Liver (tissue), 9 donors: Measurements from ENCODE around the gene PRSS8. TPM values are rescaled to one million over a fixed set of nuclear protein-coding genes. Genes with fewer than 3 reads are reported as not detected.
A peak's percentile ranks its signal among the peaks of the same experiment; 100 is the strongest.

ENCODE experiments used
- DNase-seq: peaks from one replicate; pipeline ENCODE4 v3.0.0-alpha.2; 2017; ENCODE audit warnings: low spot score
- H3K27ac ChIP-seq, 2 donors: one replicate each; pipeline ENCODE4 v1.7.0; 2013; ENCODE audit warnings: inconsistent platforms in 2 of 2, low read length in 2 of 2, control low read depth in 1 of 2, low read depth in 1 of 2, mild to moderate bottlenecking in 1 of 2
- H3K27me3 ChIP-seq, 4 donors: one replicate each; pipeline versions ENCODE4 v1.6.1 to v1.7.0; 2013; ENCODE audit warnings: low read length in 3 of 4, inconsistent platforms in 1 of 4, mild to moderate bottlenecking in 1 of 4, moderate library complexity in 1 of 4; ENCODE audit not compliant: control insufficient read depth in 4 of 4, insufficient read depth in 4 of 4
- H3K36me3 ChIP-seq, 4 donors: one replicate each; pipeline versions ENCODE4 v1.6.1 to v1.7.0; 2013; ENCODE audit warnings: low read length in 3 of 4, mild to moderate bottlenecking in 3 of 4, low read depth in 1 of 4, moderate library complexity in 1 of 4; ENCODE audit not compliant: control insufficient read depth in 4 of 4, insufficient read depth in 3 of 4
- H3K4me1 ChIP-seq, 4 donors: one replicate each; pipeline versions ENCODE4 v1.6.1 to v1.7.0; 2013; ENCODE audit warnings: low read length in 3 of 4, mild to moderate bottlenecking in 3 of 4, moderate library complexity in 1 of 4; ENCODE audit not compliant: control insufficient read depth in 4 of 4, insufficient read depth in 4 of 4
- H3K4me3 ChIP-seq, 3 donors: one replicate each; pipeline versions ENCODE4 v1.6.1 to v1.7.0; 2013; ENCODE audit warnings: low read length in 3 of 3, control low read depth in 1 of 3, low read depth in 1 of 3, mild to moderate bottlenecking in 1 of 3
- H3K9ac ChIP-seq, 2 donors: one replicate each; pipeline ENCODE4 v1.7.0; 2013; ENCODE audit warnings: low read length in 2 of 2, mild to moderate bottlenecking in 2 of 2, moderate library complexity in 2 of 2, control low read depth in 1 of 2, low read depth in 1 of 2
- H3K9me3 ChIP-seq, 4 donors: one replicate each; pipeline versions ENCODE4 v1.6.1 to v1.7.0; 2013; ENCODE audit warnings: low read length in 3 of 4; ENCODE audit not compliant: control insufficient read depth in 4 of 4
- EGR1 ChIP-seq, 2 donors: IDR thresholded peaks; 2 replicates each; pipeline ENCODE4 v1.6.1; 2016 to 2018; ENCODE audit warnings: antibody characterized with exemption in 2 of 2, low read depth in 2 of 2
- FOXA1 ChIP-seq: IDR thresholded peaks from 2 replicates; pipeline ENCODE4 v1.6.1; 2016; ENCODE audit warnings: antibody characterized with exemption
- FOXA2 ChIP-seq: IDR thresholded peaks from 2 replicates; pipeline ENCODE4 v1.6.1; 2016; ENCODE audit warnings: antibody characterized with exemption
- GABPA ChIP-seq, 2 donors: IDR thresholded peaks in 1 of 2; conservative IDR thresholded peaks in 1 of 2; 2 replicates each; pipeline ENCODE4 v1.6.1; 2016; ENCODE audit warnings: antibody characterized with exemption in 2 of 2, mild to moderate bottlenecking in 1 of 2, moderate library complexity in 1 of 2
- HNF4A ChIP-seq, 2 donors: conservative IDR thresholded peaks; 2 replicates each; pipeline ENCODE4 v1.6.1; 2016; ENCODE audit warnings: antibody characterized with exemption in 2 of 2, mild to moderate bottlenecking in 2 of 2
- JUND ChIP-seq, 2 donors: IDR thresholded peaks; 2 replicates each; pipeline ENCODE4 v1.6.1; 2016; ENCODE audit warnings: antibody characterized with exemption in 2 of 2
- NR2F2 ChIP-seq: IDR thresholded peaks from 2 replicates; pipeline ENCODE4 v1.6.1; 2016; ENCODE audit warnings: antibody characterized with exemption
- RAD21 ChIP-seq, 2 donors: IDR thresholded peaks; 2 replicates each; pipeline ENCODE4 v1.6.1; 2016; ENCODE audit warnings: antibody characterized with exemption in 2 of 2, mild to moderate bottlenecking in 2 of 2
- RXRA ChIP-seq, 2 donors: IDR thresholded peaks; 2 replicates each; pipeline ENCODE4 v1.6.1; 2017 to 2018; ENCODE audit warnings: antibody characterized with exemption in 2 of 2, mild to moderate bottlenecking in 1 of 2
- SP1 ChIP-seq: IDR thresholded peaks from 2 replicates; pipeline ENCODE4 v1.6.1; 2018; ENCODE audit warnings: antibody characterized with exemption, mild to moderate bottlenecking
- TAF1 ChIP-seq: conservative IDR thresholded peaks from 2 replicates; pipeline ENCODE4 v1.6.1; 2016; ENCODE audit warnings: antibody characterized with exemption, mild to moderate bottlenecking
- YY1 ChIP-seq: IDR thresholded peaks from 2 replicates; pipeline ENCODE4 v1.6.1; 2016; ENCODE audit warnings: antibody characterized with exemption, mild to moderate bottlenecking
- WGBS: extraction: QIAGEN DNeasy Blood & Tissue Kit; methylation state at CpG from one replicate; pipeline ENCODE4 v1.1.7; 2013; 5-methylcytosine and 5-hydroxymethylcytosine counted together
- polyA plus RNA-seq, 2 donors: library from polyadenylated mRNA; stranded (reverse) in 1 of 2; unstranded in 1 of 2; fragments of 200-250 nt in 1 of 2; fragments of >200 nt in 1 of 2; fragmentation: Nextera tagmentation in 1 of 2; extraction: Ambion mirVana in 1 of 2; gene quantifications; one replicate each; pipeline versions ENCODE4 v1.2.1 to v1.2.3, GENCODE V29; 2013 to 2015
- total RNA-seq, 2 donors: library from RNA; depleted of rRNA; stranded (reverse); fragments of >200 nt; gene quantifications; one replicate each; pipeline ENCODE4 v1.2.3, GENCODE V29; 2014
- TF ChIP-seq, protein P1 (sequence below): IDR thresholded peaks from 2 replicates; pipeline ENCODE4 v1.6.1; 2016; ENCODE audit warnings: antibody characterized with exemption
- TF ChIP-seq, protein P2 (sequence below): IDR thresholded peaks from 2 replicates; pipeline ENCODE4 v1.6.1; 2016; ENCODE audit warnings: antibody characterized with exemption, mild to moderate bottlenecking
- TF ChIP-seq, protein P3 (sequence below): fragments of 150-350 bp; IDR thresholded peaks from 2 replicates; pipeline ENCODE4 v1.5.1; 2017; ENCODE audit warnings: improper control_type of control experiment, low read depth, low read length; ENCODE audit not compliant: missing input control
- donor health status: healthy.
- donor health status: healthy.
- donor health status: healthy.
- donor health status: healthy.
- donor health status: healthy.

The PRSS8 gene
- total and polyA plus RNA-seq, 4 donors, result 1.1 to 50.1 (median 8.4) TPM

DNA sequence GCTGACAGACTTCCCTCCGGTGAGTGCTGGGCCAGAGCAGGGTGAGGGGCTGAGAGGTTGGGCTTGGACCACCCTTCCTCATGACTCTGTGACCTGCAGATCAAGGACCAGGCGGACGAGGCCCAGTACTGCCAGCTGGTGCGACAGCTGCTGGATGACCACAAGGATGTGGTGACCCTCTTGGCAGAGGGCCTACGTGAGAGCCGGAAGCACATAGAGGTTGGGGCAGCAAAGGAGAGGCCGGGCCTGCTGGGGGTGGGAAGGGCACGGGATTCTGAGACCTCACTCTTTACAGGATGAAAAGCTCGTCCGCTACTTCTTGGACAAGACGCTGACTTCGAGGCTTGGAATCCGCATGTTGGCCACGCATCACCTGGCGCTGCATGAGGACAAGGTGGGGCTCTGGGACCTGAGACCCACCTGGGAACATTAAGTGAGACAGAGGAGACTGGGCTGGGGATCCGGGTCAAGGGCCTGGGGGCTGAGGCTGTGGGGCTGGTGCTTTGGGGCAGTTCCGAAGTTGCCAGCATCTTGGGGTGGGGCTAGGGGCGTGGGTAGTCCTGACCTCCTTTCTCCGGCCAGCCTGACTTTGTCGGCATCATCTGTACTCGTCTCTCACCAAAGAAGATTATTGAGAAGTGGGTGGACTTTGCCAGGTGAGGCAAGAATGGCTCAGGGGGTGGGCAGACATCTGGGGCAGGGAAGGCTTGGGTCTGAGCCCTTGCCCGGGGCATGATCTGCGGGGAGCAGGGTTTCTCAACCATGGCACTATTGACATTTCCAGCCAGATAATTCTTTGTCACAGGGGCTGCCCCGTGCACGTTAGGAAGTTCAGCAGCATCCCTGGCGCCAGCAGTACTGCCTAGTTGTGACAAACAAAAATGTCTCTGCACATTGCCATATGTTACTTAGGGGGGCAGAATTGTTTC is 25.2 kb downstream of the PRSS8 start:
- TF ChIP-seq JUND (IDR thresholded peaks at IDR 0.05) (peak in 1 of 2 donors; percentile 27), FOXA2 (peak; percentile 64), RAD21 (IDR thresholded peaks at IDR 0.05) (no peak), FOXA1 (peak; percentile 25), TAF1 (no peak), SP1 (peak; percentile 51), NR2F2 (no peak), RXRA (IDR thresholded peaks at IDR 0.05) (peak; percentile 38 to 74), HNF4A (conservative IDR thresholded peaks at IDR 0.05) (peak; percentile 31 to 50), YY1 (no peak), EGR1 (IDR thresholded peaks at IDR 0.05; ENCODE audit: low read depth in 2 of 2) (peak in 1 of 2 donors; percentile 35)
- TF ChIP-seq, protein P1, sequence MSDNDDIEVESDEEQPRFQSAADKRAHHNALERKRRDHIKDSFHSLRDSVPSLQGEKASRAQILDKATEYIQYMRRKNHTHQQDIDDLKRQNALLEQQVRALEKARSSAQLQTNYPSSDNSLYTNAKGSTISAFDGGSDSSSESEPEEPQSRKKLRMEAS, result no peak
- TF ChIP-seq, protein P2, sequence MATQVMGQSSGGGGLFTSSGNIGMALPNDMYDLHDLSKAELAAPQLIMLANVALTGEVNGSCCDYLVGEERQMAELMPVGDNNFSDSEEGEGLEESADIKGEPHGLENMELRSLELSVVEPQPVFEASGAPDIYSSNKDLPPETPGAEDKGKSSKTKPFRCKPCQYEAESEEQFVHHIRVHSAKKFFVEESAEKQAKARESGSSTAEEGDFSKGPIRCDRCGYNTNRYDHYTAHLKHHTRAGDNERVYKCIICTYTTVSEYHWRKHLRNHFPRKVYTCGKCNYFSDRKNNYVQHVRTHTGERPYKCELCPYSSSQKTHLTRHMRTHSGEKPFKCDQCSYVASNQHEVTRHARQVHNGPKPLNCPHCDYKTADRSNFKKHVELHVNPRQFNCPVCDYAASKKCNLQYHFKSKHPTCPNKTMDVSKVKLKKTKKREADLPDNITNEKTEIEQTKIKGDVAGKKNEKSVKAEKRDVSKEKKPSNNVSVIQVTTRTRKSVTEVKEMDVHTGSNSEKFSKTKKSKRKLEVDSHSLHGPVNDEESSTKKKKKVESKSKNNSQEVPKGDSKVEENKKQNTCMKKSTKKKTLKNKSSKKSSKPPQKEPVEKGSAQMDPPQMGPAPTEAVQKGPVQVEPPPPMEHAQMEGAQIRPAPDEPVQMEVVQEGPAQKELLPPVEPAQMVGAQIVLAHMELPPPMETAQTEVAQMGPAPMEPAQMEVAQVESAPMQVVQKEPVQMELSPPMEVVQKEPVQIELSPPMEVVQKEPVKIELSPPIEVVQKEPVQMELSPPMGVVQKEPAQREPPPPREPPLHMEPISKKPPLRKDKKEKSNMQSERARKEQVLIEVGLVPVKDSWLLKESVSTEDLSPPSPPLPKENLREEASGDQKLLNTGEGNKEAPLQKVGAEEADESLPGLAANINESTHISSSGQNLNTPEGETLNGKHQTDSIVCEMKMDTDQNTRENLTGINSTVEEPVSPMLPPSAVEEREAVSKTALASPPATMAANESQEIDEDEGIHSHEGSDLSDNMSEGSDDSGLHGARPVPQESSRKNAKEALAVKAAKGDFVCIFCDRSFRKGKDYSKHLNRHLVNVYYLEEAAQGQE, result no peak
- TF ChIP-seq, protein P3, sequence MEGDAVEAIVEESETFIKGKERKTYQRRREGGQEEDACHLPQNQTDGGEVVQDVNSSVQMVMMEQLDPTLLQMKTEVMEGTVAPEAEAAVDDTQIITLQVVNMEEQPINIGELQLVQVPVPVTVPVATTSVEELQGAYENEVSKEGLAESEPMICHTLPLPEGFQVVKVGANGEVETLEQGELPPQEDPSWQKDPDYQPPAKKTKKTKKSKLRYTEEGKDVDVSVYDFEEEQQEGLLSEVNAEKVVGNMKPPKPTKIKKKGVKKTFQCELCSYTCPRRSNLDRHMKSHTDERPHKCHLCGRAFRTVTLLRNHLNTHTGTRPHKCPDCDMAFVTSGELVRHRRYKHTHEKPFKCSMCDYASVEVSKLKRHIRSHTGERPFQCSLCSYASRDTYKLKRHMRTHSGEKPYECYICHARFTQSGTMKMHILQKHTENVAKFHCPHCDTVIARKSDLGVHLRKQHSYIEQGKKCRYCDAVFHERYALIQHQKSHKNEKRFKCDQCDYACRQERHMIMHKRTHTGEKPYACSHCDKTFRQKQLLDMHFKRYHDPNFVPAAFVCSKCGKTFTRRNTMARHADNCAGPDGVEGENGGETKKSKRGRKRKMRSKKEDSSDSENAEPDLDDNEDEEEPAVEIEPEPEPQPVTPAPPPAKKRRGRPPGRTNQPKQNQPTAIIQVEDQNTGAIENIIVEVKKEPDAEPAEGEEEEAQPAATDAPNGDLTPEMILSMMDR, result no peak
- Histone ChIP-seq H3K36me3 (peaks cover 0 to 10% (median 6%) of the 10 kb centered on the region in 4 donors), H3K27me3 (no peaks in the 10 kb centered on the region), H3K9me3 (no peaks in the 10 kb centered on the region), H3K9ac (no peak overlapping the region), H3K27ac (peak overlapping the region; percentile 76 to 81), H3K4me3 (no peak overlapping the region), H3K4me1 (peaks cover 27 to 62% (median 44%) of the 10 kb centered on the region in 4 donors)
- DNase-seq, result no peak
- 78% methylated on average over 26 of the region's 26 CpGs for WGBS

DNA sequence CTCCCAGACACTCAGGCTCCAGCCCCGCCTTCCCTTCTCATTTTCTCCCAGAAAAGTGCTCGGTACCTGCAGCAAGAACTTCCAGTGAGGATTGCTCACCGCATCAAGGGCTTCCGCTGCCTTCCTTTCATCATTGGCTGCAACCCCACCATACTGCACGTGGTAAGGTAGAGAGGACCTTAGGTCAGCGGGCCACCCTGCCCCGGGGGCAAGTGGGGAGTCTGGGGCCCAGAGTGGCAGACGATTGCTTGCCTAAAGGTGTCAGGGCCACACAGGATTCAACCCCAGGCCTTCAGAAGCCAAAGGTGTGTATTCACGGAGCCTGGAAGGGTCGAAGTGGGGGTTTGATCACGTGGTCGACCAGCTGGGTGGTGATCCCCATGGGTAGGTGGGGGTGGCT is 25.9 kb downstream of the PRSS8 start:
- Histone ChIP-seq H3K4me1 (peaks cover 25 to 60% (median 43%) of the 10 kb centered on the region in 4 donors), H3K27ac (peak overlapping the region; percentile 5 to 96), H3K36me3 (peaks cover 0 to 10% (median 6%) of the 10 kb centered on the region in 4 donors), H3K27me3 (no peaks in the 10 kb centered on the region), H3K9ac (no peak overlapping the region), H3K4me3 (no peak overlapping the region), H3K9me3 (no peaks in the 10 kb centered on the region)
- WGBS, result 93% methylated on average over 12 of the region's 12 CpGs
- no peak for DNase-seq
- TF ChIP-seq FOXA1 (no peak), TAF1 (no peak), GABPA (IDR thresholded peaks at IDR 0.05 in 1 of 2, conservative IDR thresholded peaks at IDR 0.05 in 1 of 2) (no peak), FOXA2 (no peak), RXRA (IDR thresholded peaks at IDR 0.05) (no peak), YY1 (no peak), NR2F2 (no peak), RAD21 (IDR thresholded peaks at IDR 0.05) (no peak), EGR1 (IDR thresholded peaks at IDR 0.05; ENCODE audit: low read depth in 2 of 2) (no peak)
- TF ChIP-seq, protein P3, result no peak
- TF ChIP-seq, protein P2, result no peak
